RKO (cell line): ENCODE data around the gene HSPA12A.

ENCODE experiments used
- DNase-seq: peaks from one replicate; pipeline ENCODE4 v3.0.0-alpha.2; 2016; ENCODE audit warnings: low spot score

The HSPA12A gene

GRCh38 chr10:116668018-116668417 is 74.3 kb downstream of the HSPA12A start:
- DNase-seq: no peak

DNA sequence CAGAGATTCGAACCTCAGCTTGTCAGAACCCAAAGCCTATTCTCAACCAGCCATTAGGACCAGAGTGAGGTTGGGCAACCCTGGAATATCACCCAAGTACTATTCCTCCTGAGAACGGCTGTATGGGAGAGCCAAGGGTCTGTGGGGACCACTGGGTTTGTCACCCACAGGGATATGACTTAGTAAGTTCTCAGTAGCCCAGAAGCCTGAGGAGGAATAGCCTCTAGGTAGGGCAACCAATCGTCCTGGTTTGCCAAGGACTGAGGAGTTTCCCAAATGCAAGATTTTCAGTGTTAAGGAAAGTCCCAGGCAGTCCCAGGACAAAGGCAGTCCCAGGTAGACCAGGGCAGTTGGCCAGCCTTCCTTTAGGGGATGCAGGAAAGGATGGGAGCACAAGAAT is 74.9 kb downstream of the HSPA12A start:
- no peak for DNase-seq

DNA sequence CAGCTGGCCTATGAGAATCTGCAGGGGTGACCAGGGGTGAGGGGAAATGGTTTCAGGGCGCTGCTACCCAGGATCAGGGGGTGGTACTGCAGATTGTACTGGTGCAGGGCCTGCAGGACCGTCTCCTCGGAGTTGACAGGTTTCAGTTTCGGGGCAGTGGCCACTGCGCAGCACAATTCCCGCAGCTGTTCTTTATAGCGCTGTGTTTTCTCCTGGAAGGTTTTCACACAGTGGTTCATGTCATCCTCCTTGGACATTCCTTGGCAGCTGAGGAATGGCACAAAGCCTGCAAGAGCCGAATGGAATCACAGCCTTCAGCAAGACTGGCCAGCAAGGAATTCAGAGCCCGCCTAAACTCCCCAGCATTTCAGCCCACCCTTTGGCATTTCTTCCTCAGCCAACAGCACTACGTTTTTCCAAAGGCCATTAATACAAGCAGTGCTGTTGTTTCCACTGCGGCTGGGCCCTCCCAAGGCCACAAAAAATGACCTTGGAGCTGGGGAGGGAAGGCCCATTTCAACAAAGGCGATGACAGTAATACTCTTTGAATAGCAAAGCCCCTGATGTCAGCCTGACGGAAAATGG is 76.7 kb downstream of the HSPA12A start:
- DNase-seq: no peak

DNA sequence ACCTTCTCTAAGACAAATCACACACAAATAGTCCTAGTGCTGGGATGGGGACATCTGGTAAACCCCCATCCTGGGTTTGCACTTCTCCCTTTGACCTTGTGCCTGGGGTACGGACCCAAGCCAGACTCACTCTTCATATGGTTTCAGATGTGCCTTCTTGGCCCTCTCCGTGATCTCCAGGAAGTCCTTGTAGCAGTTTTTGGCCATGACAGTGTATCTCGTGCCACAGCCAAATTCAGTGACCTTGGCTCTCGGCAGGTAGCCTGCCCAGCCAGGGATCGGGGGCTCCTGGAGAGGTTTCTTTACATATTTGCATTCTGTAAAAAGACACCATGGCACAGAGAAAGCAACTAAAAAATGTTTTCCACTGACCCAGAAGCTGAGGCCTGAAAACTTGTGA is 77.7 kb downstream of the HSPA12A start:
- no peak for DNase-seq

DNA sequence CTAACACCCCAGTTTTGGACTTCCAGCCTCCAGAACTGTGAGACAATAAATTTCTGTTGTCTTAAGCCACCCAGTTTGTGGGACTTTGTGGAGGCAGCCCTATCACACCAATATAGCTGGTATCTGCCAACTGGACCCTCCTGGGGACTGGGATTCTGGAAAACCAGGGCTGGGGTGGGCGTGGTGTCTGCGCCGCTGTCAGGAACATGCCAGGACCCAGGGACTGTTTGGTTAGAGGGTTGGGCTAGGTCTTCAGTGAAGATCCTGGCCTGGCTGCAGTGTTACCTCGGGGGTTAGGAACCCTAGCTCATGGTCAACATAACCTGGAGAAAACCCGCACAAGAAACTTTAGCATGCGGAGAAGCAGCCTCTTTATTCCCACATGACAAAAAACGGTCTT is 79.0 kb downstream of the HSPA12A start:
- no peak for DNase-seq

GRCh38 chr10:116660860-116661259 is 81.5 kb downstream of the HSPA12A start:
- no peak for DNase-seq

DNA sequence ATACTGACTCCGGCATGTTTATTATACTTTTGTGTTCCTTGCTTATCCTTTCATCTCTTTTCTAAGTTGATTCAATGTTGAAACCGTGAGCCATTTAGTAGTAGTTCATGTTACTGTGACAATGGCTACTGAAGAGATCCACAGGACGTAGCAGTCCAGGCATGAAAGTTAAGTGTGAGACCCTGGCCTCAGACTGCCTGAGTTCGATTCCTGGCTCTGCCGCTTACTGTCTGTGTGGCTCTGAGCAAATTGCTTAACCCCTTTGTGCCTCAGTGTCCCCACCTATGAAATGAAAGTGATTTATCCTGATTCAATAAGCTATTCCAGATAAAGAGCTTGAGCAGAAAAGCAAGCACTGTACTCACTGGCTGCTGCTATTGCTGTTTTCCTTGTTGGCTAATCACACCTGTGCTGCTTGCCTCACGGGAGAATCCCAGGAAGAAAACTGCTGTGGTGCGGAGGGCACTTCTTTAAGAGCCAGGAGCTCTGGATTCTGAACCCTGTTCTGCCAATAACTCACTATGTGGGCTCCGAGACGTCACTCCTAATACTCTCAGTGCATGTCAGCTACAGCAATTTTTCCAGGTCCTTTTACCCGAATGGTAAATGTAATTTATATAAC is 83.2 kb downstream of the HSPA12A start:
- no peak for DNase-seq

DNA sequence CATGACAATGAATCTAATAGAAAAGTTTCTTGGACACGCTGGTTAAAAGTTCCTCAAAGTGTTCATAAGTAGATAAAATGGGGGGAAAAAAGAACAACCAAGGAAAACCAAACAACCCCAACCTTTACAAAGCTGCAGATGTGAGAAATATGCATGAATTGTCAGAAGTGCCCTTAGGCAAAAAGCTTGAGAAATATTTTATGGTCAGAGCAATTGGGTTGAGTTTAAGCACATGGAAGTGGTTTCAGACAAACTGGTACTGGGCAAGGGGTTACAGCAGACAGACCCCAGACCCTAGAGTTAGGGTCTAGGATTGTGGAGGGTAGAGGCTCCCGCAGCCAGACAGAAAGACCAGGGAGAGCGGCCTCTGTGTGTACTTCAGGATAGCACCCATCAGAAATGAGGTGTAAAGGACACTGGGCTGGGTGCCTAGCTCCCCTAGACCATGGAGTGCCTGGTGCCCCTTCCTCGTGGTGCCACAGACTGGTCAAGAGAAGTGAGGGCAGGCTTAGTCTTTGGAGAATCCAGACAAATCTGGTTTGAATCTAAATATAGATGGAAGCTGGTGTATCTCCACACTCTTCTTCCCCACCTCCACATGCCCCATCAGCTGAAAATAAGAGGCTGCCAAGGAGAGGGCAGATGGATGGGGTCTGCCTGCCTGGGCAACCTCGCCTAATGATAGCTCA is 84.4 kb downstream of the HSPA12A start:
- no peak for DNase-seq

DNA sequence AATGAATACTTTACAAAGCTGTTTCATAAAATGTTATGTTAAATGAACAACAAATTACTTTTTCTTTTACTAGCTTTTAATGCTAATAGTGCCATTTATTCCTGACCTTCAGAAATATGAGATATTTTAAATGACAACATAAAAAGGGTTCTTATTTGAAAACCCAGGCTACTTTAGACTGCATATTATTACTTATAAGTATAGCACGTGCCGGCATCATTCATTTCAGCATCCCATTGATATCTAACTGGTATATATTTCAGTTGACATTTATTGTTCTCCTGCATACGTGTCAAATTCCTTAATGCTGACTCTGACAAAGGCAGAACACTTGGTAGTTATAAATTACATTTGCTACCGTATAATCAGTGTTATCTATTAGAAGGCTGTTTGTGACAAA is 86.3 kb downstream of the HSPA12A start:
- no peak for DNase-seq

- DNase-seq: no peak
Observed at GRCh38 chr10:116655568-116655967, 86.8 kb downstream of the HSPA12A start.

- no peak for DNase-seq
Observed at GRCh38 chr10:116654816-116655215, 87.5 kb downstream of the HSPA12A start.

DNA sequence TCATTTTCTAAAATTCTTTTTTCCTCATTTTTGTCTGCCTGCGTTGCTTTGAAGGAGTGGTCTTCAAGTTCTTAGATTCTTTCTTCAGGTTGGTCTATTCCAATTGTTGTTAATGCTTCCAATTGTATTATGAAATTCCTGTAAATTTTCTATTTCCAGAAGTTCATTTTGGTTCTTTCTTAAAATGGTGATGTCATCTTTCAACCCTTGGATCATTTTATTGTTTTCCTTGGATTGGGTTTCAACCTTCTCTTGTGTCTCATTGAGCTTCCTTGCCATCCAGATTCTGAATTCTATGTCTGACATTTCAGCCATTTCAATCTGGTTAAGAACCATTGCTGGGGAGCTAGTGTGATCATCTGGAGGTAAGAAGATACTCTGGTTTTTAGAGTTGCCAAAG is 88.5 kb downstream of the HSPA12A start:
- no peak for DNase-seq

GRCh38 chr10:116648903-116649302 is 93.5 kb downstream of the HSPA12A start:
- DNase-seq: no peak

DNA sequence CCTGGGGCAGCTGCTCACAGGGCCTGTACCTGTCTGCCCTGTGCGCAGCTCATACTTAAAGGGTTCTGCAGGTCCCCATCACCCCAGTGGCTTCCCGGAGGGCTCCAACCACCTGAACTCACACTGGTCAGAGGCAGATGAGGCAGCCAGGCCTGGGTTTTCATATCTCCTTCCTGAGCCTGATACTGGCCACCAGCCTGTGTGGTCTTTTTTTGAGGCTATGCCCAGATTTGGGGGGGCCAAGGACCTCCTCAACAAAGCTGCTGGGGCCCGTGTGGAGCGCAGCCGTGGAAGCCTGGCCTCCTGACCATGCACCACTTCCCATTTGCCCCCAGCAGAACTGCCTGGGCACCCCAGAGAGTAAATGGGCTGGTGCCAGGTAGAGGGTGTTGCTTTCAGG is 95.9 kb downstream of the HSPA12A start:
- DNase-seq: no peak

DNA sequence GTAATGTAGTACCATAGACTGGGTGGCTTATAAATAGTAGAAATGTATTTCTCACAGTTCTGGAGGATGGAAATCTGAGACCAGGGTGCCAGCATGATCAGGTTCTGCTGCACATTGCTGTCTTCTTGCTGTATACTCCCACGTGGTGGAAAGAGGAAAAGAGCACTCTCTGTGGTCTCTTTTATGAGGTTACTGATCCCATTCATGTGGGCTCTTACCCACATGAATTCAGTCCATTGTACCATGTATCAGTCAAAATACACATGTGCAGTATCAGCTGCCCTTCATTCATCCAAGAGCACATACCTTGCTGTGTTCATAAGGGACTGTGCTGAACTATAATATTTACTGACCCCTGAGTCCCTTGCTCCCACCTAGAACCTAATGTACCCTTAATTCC is 104.5 kb downstream of the HSPA12A start:
- no peak for DNase-seq

- no peak for DNase-seq
Observed at GRCh38 chr10:116636976-116637375, 105.4 kb downstream of the HSPA12A start.

DNA sequence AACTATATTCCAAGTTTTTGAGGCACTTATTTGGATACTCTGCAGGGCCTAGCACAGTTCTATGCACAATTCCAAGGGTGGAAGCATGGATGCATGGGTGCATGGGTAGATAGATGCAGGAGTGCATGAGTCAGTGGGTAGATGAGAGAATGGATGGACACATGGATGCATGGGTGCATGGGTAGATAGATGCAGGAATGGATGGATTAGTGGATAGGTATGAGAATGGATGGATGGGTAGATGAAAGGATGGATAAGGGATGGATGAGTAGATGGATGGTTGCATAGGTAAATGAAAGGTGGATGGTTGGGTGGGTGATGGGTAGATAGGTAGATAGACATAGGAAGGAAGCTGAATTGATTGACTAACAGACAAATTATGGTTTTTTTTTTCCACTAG is 106.0 kb downstream of the HSPA12A start:
- no peak for DNase-seq

- DNase-seq: no peak
Observed at GRCh38 chr10:116634126-116634975, 108.0 kb downstream of the HSPA12A start.

- DNase-seq: no peak
Observed at GRCh38 chr10:116633216-116633600, 109.2 kb downstream of the HSPA12A start.

- DNase-seq: no peak
Observed at GRCh38 chr10:116632596-116633215, 109.7 kb downstream of the HSPA12A start.

- no peak for DNase-seq
Observed at GRCh38 chr10:116631871-116632295, 110.5 kb downstream of the HSPA12A start.

GRCh38 chr10:116630020-116630419 is 112.3 kb downstream of the HSPA12A start:
- no peak for DNase-seq
